CD14-positive monocyte (primary cell): ENCODE data around the gene RALGAPA1. TPM values are rescaled to one million over a fixed set of nuclear protein-coding genes. Genes with fewer than 3 reads are reported as not detected.

Experiments
- DNase-seq, 3 donors: peaks; one replicate each; pipeline ENCODE4 v3.0.0-alpha.2; 2011 to 2022
- H2AFZ ChIP-seq: 2 replicates; pipeline ENCODE4 v1.6.0; 2012; ENCODE audit warnings: mild to moderate bottlenecking, low read depth, low read length, inconsistent platforms; ENCODE audit not compliant: insufficient read depth, poor library complexity, severe bottlenecking
- H3K27ac ChIP-seq, 2 donors: 1 replicate in 1 of 2; 2 replicates in 1 of 2; pipeline ENCODE4 v1.5.1; 2012 to 2013; ENCODE audit warnings: low read length in 2 of 2, control low read depth in 1 of 2, inconsistent platforms in 1 of 2, low read depth in 1 of 2, mild to moderate bottlenecking in 1 of 2
- H3K27me3 ChIP-seq, 2 donors: one replicate each; pipeline versions ENCODE4 v1.6.0 to v1.6.1; 2011 to 2013; ENCODE audit warnings: low read length in 2 of 2; ENCODE audit not compliant: control insufficient read depth in 2 of 2, insufficient read depth in 2 of 2
- H3K36me3 ChIP-seq, 2 donors: replicated peaks in 1 of 2; 1 replicate in 1 of 2; 2 replicates in 1 of 2; pipeline versions ENCODE4 v1.5.1 to v1.6.1; 2012 to 2013; ENCODE audit warnings: low read length in 2 of 2, control low read depth in 1 of 2, inconsistent platforms in 1 of 2, mild to moderate bottlenecking in 1 of 2; ENCODE audit not compliant: insufficient read depth in 2 of 2, control insufficient read depth in 1 of 2
- H3K4me1 ChIP-seq, 2 donors: 1 replicate in 1 of 2; 2 replicates in 1 of 2; pipeline versions ENCODE4 v1.5.1 to v1.6.1; 2012 to 2013; ENCODE audit warnings: low read length in 2 of 2, control low read depth in 1 of 2, inconsistent platforms in 1 of 2, mild to moderate bottlenecking in 1 of 2, moderate library complexity in 1 of 2; ENCODE audit not compliant: insufficient read depth in 2 of 2, control insufficient read depth in 1 of 2
- H3K4me2 ChIP-seq: replicated peaks from 2 replicates; pipeline ENCODE3; 2012; ENCODE audit warnings: low read length, moderate library complexity, mild to moderate bottlenecking; ENCODE audit not compliant: poor library complexity, severe bottlenecking; ENCODE audit errors: extremely low read depth
- H3K4me3 ChIP-seq, 3 experiments: fragments of 200-600 bp in 1 of 3; sonication (generic) in 1 of 3; replicated peaks in 1 of 3; 1 replicate in 2 of 3; 2 replicates in 1 of 3; pipeline ENCODE4 v1.5.1; 2011 to 2013; ENCODE audit warnings: low read length in 3 of 3, mild to moderate bottlenecking in 3 of 3, control low read depth in 2 of 3, low read depth in 2 of 3, inconsistent platforms in 1 of 3, moderate library complexity in 1 of 3
- H3K79me2 ChIP-seq: 2 replicates; pipeline ENCODE4 v1.6.0; 2012; ENCODE audit warnings: mild to moderate bottlenecking, control low read depth, inconsistent platforms, low read length, moderate library complexity; ENCODE audit not compliant: insufficient read depth
- H3K9ac ChIP-seq: 2 replicates; pipeline ENCODE4 v1.6.0; 2017; ENCODE audit warnings: low read length, mild to moderate bottlenecking; ENCODE audit not compliant: insufficient read depth, poor library complexity, severe bottlenecking
- H3K9me3 ChIP-seq, 2 donors: replicated peaks in 1 of 2; 1 replicate in 1 of 2; 2 replicates in 1 of 2; pipeline versions ENCODE4 v1.5.1 to v1.6.1; 2012 to 2013; ENCODE audit warnings: low read length in 2 of 2, control low read depth in 1 of 2; ENCODE audit not compliant: control insufficient read depth in 1 of 2, insufficient read depth in 1 of 2
- H4K20me1 ChIP-seq: 2 replicates; pipeline ENCODE4 v1.6.0; 2012; ENCODE audit warnings: mild to moderate bottlenecking, low read length, control low read depth, moderate library complexity; ENCODE audit not compliant: insufficient read depth
- H3K27ac Mint-ChIP-seq, 7 donors: one replicate each; pipeline ENCODE4 v1.8.0; 2020; ENCODE audit warnings: mild to moderate bottlenecking in 7 of 7, mixed read lengths in 7 of 7, moderate library complexity in 6 of 7, inconsistent platforms in 2 of 7
- H3K27me3 Mint-ChIP-seq, 3 donors: one replicate each; pipeline ENCODE4 v1.8.0; 2021 to 2022; ENCODE audit warnings: low read depth in 3 of 3, mild to moderate bottlenecking in 3 of 3, mixed read lengths in 3 of 3, moderate library complexity in 3 of 3, inconsistent platforms in 1 of 3
- H3K36me3 Mint-ChIP-seq, 2 donors: one replicate each; pipeline ENCODE4 v1.8.0; 2020; ENCODE audit warnings: mixed read lengths in 2 of 2, inconsistent platforms in 1 of 2, mild to moderate bottlenecking in 1 of 2
- H3K4me1 Mint-ChIP-seq: one replicate; pipeline ENCODE4 v1.8.0; 2020; ENCODE audit warnings: mild to moderate bottlenecking, mixed read lengths
- H3K4me3 Mint-ChIP-seq, 2 donors: one replicate each; pipeline ENCODE4 v1.8.0; 2020; ENCODE audit warnings: mild to moderate bottlenecking in 2 of 2, mixed read lengths in 2 of 2, moderate library complexity in 1 of 2
- H3K9me3 Mint-ChIP-seq, 7 donors: one replicate each; pipeline ENCODE4 v1.8.0; 2020 to 2022; ENCODE audit warnings: mixed read lengths in 7 of 7, mild to moderate bottlenecking in 6 of 7, moderate library complexity in 6 of 7, inconsistent platforms in 2 of 7
- CTCF ChIP-seq: fragments of 200-600 bp; IDR thresholded peaks from one replicate; pipeline ENCODE4 v1.8.0; 2022; ENCODE audit warnings: antibody characterized with exemption, mild to moderate bottlenecking
- WGBS: methylation state at CpG from one replicate; pipeline ENCODE4 v1.1.5; 2013; ENCODE audit warnings: missing lambda C conversion rate; ENCODE audit not compliant: insufficient coverage; 5-methylcytosine and 5-hydroxymethylcytosine counted together
- intact Hi-C, 2 donors: fragments of 100-400 bp; cut with micrococcal nuclease; formaldehyde crosslinking; loops; one replicate each; pipeline versions ENCODE4 v1.15.0 to v1.15.1; 2023
- polyA plus RNA-seq, 3 donors: library from polyadenylated mRNA; depleted of rRNA in 1 of 3; unstranded in 2 of 3; stranded (reverse) in 1 of 3; fragments of 300-500 nt in 2 of 3; fragments of >200 nt in 1 of 3; fragmentation: Illumina TruSeq in 2 of 3; gene quantifications; 1 replicate in 2 of 3; 2 replicates in 1 of 3; pipeline ENCODE4 v1.2.3, GENCODE V29; 2012 to 2021

RALGAPA1 gene
- polyA plus RNA-seq, 3 donors = 3.2 to 7.4 (median 4.1) TPM

GRCh38 chr14:35758523-35759129 lies 50.5 kb downstream of the RALGAPA1 start:
- Histone ChIP-seq H3K27ac (no peak overlapping the region), H2AFZ (no peak overlapping the region), H3K4me3 (no peak overlapping the region), H3K9me3 (no peaks in the 10 kb centered on the region), H3K9ac (no peak overlapping the region), H3K4me1 (no peaks in the 10 kb centered on the region), H4K20me1 (no peaks in the 10 kb centered on the region), H3K27me3 (no peaks in the 10 kb centered on the region), H3K4me2 (no peak overlapping the region), H3K36me3 (peaks cover 7 to 29% of the 10 kb centered on the region in 2 donors), H3K79me2 (no peaks in the 10 kb centered on the region)
- no peak overlapping the region for H3K27ac Mint-ChIP-seq
- H3K9me3 Mint-ChIP-seq = peaks cover 0 to 5% (median 0%) of the 10 kb centered on the region in 7 donors
- no peak overlapping the region for H3K4me3 Mint-ChIP-seq
- WGBS = no CpG with 5 or more reads among the region's 3 CpGs
- no peak for DNase-seq
- peaks cover 24 to 26% of the 10 kb centered on the region in 2 donors for H3K36me3 Mint-ChIP-seq
- intact Hi-C loops = no loop called here
- H3K27me3 Mint-ChIP-seq = no peaks in the 10 kb centered on the region
- no peaks in the 10 kb centered on the region for H3K4me1 Mint-ChIP-seq
- TF ChIP-seq CTCF = no peak

GRCh38 chr14:35754671-35755070 lies 54.4 kb downstream of the RALGAPA1 start:
- Histone ChIP-seq H3K27ac (no peak overlapping the region), H3K79me2 (no peaks in the 10 kb centered on the region), H3K4me2 (no peak overlapping the region), H3K9ac (no peak overlapping the region), H2AFZ (no peak overlapping the region), H3K4me1 (no peaks in the 10 kb centered on the region), H3K4me3 (no peak overlapping the region), H3K27me3 (no peaks in the 10 kb centered on the region), H3K9me3 (no peaks in the 10 kb centered on the region), H4K20me1 (no peaks in the 10 kb centered on the region), H3K36me3 (peaks cover 9 to 52% of the 10 kb centered on the region in 2 donors)
- no peak for TF ChIP-seq CTCF
- Mint-ChIP-seq H3K4me1 (no peaks in the 10 kb centered on the region), H3K9me3 (peaks cover 0 to 5% (median 0%) of the 10 kb centered on the region in 7 donors), H3K36me3 (peaks cover 35% of the 10 kb centered on the region in 2 donors), H3K27ac (no peak overlapping the region), H3K4me3 (no peak overlapping the region), H3K27me3 (no peaks in the 10 kb centered on the region)
- DNase-seq = no peak
- intact Hi-C loops = no loop called here
